Hematopoietic multipotent progenitor cell (in vitro differentiated cells): ENCODE data around the gene VPS16. TPM values are rescaled to one million over a fixed set of nuclear protein-coding genes. Genes with fewer than 3 reads are reported as not detected.
"Not testable (repeated sequence)": the region's sequence is repeated elsewhere in the genome, so short reads cannot be mapped to it uniquely, and the experiment has no call there.

Source experiments
- DNase-seq, 3 donors: peaks; one replicate each; pipeline ENCODE4 v3.0.0-alpha.2; 2011 to 2015; ENCODE audit warnings: low read depth in 2 of 3, low spot score in 2 of 3
- total RNA-seq: library from RNA; depleted of rRNA; stranded (reverse); fragments of >200 nt; gene quantifications from one replicate; pipeline ENCODE4 v1.2.3, GENCODE V29; 2012

The VPS16 gene
- total RNA-seq, 1 donor: 58.2 TPM

DNA sequence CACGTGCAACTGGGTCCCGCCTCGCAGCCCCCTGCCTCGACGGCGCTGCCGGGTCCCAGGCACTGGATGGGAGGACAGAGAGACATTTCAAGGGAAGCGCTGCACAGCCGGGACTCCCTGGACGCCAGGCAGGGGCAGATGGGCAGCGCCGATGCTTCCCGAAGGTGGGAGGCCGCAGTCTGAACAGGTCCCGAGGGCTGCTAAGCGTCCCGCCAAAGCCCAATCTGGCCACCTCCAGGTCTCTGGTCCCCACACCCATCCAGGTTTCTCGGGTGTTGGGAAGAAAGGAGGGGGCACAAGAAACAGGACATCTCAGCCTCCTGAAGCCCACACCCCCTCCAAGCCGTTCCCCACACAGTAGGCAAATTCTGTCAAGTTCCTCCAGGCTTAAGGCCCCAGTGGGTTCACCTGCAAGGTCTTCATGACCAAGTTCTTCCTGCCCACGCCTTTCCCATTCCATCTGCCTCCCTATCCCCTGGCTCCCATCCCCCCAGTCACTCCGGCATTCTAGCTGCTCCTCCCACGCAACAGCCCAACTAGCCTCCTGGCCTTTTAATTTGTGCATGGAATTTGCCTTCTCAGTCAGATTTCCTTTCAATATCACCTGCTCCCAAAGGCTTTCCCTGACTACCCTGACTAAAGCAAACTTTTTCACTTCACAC lies 34.7 kb upstream of the VPS16 start:
- no peak for DNase-seq

- no peak for DNase-seq
These were observed 34.2 kb upstream of the VPS16 start for GRCh38 chr20:2806351-2806701.

DNA sequence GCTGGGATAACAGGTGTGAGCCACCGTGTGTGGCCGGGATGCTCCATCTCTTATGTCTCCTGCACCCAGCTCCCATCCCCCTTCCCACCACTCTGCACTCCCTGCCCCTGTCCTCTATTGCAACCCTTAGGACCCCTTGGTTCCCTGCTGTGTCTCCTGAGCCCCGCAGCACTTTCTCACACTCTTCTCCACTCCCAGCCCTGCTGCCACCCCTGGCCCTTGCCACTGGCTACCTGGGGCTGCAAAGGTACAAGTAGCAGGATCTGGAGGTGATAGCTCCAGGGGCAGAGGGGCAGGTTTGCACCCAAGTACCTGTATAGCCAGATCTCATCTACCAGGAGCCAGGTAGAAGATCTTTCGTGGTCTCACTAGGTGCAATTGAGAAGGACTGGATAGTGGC lies 33.5 kb upstream of the VPS16 start:
- DNase-seq: no peak

DNA sequence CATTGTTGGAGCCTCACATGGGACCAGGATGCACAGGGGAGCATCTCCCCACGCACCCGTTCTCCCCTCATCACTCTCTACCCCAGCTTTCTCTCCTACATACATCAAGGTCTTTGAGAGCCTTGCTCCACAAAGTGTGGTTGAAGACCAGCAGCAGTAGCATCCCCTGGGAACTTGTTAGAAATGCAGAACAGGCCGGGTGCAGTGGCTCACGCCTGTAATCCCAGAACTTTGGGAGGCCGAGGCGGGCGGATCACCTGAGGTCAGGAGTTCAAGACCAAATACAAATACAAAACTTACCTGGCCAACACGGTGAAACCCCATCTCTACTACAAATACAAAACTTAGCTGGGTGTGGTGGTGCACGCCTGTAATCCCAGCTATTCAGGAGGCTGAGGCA lies 32.6 kb upstream of the VPS16 start:
- not testable (repeated sequence) for DNase-seq

GRCh38 chr20:2809690-2810089 lies 30.9 kb upstream of the VPS16 start:
- no peak for DNase-seq

DNA sequence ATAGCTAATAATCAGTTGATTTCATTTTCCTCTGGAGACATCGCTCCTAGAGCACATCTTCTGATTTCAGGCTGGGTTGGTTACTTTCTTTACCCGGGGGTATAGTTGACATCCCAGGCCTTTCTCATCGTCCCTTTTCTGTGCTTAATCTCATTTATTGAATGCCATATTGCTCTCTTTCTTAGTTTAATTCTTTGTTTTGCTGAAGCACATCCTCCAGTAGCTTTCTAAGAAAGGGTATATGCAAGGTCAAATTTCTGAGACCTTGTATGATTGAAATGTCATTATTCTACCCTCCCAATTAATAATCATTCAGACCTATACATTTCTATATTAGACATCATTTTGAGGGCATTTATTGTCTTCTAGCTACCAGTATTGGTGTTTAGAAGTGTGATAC lies 28.4 kb upstream of the VPS16 start:
- no peak for DNase-seq

DNA sequence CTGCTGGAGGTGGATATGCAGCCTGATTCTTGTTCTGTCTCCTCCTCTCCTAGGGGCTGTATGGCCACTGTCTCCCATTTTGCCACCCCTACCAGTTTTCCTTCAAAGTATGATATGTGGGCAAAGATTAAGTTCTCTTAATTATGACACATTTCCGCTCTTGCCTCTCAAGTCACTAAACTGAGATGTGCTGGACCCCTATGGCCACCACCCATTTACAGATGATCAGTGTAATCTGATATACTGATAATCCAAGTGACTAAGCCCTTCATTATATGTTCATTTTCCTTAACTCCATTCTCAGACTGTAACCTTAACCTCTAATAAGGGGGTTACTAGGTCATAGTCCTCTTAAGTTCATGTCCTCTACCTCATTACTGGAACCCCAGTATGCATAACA lies 26.5 kb upstream of the VPS16 start:
- DNase-seq: no peak

DNA sequence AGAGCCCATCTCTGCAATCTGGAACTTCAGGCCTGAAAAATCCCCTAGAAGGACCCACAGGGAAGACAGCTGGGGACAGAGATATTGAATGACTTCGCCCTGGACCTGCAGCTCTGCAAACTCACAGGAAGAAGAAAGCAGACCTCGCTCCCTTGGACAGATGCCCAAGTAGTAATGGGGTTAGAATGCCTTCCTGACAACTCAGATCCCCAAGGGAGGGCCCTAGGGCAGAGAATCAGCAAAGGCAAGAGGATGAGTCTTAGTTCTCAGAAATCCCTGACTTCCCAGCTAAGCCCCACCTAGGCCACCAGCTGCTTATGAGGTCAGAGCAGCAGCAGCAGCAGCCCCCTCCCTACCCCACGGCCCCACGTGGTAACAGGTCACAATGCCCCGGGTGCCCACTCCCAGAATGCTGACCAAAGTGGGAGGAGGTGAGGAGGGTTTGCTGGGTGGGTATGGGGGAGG lies 25.9 kb upstream of the VPS16 start, which contains the start of gene C20orf141:
Gene C20orf141 (plus strand): TSS at position 401 of the 465 bp plus-strand sequence. CDS start 198 bp downstream, outside the sequence.
- DNase-seq: peak in 2 of 3 donors; percentile 80 to 85

DNA sequence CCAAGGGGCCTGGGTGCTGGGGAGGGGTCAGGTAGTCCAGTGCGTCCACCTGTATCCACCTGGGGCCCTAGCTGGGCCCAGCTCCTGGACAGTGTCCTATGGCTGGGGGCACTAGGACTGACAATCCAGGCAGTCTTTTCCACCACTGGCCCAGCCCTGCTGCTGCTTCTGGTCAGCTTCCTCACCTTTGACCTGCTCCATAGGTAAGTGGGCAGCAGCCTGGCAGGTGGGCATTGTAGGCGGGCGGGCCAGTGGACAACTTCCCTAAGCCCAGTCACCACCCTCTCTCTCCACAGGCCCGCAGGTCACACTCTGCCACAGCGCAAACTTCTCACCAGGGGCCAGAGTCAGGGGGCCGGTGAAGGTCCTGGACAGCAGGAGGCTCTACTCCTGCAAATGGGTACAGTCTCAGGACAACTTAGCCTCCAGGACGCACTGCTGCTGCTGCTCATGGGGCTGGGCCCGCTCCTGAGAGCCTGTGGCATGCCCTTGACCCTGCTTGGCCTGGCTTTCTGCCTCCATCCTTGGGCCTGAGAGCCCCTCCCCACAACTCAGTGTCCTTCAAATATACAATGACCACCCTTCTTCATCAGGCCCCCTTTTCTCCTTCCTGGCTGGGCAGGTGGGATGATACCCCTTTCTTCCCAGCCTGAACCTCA lies 25.2 kb upstream of the VPS16 start:
- DNase-seq: no peak

- no peak for DNase-seq
These were observed 24.4 kb upstream of the VPS16 start, which contains the start of gene TMEM239 for GRCh38 chr20:2816030-2816582. TMEM239 (plus strand) TSS chr20:2816364; CDS start chr20:2816555, 191 bp downstream.

DNA sequence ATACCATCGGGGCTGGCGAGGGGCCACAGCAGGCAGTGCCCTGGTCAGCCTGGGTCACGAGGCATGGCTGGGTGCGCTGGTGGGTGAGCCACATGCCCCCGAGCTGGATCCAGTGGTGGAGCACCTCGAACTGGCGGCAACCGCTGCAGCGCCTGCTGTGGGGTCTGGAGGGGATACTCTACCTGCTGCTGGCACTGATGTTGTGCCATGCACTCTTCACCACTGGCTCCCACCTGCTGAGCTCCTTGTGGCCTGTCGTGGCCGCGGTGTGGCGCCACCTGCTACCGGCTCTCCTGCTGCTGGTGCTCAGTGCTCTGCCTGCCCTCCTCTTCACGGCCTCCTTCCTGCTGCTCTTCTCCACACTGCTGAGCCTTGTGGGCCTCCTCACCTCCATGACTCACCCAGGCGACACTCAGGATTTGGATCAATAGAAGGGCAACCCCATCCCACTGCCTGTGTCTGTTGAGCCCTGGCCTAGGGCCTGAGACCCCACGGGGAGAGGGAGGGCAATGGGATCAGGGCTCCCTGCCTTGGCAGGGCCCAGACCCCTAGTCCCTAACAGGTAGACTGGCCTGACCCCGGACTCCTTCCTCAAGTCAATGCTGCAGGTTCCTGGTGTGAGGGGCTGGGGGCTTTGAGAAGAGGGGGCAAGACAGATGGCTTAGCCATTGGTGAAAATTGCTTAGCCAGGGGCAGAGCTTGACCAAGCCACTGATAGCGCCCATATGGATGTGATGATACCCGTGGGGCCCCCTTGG lies 23.8 kb upstream of the VPS16 start:
- no peak for DNase-seq

DNA sequence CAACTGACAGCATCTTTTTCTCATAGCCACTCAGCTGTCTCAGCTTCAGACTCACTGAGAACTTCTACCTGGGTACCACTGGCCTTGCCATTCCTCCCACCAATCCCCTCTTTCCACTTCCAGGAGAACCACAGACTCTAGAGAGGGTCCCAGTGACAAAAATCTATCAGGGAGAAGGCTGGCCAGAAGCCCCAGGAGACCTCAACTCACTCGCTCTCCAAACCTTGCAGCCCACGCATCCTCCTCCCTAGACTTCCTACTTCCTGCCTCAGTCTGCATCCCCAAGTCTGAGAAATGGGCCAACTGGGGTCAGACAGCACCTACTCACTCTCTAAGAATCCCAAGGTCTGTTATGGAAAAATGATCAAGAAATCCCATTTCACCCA lies 23.2 kb upstream of the VPS16 start:
- DNase-seq: no peak

DNA sequence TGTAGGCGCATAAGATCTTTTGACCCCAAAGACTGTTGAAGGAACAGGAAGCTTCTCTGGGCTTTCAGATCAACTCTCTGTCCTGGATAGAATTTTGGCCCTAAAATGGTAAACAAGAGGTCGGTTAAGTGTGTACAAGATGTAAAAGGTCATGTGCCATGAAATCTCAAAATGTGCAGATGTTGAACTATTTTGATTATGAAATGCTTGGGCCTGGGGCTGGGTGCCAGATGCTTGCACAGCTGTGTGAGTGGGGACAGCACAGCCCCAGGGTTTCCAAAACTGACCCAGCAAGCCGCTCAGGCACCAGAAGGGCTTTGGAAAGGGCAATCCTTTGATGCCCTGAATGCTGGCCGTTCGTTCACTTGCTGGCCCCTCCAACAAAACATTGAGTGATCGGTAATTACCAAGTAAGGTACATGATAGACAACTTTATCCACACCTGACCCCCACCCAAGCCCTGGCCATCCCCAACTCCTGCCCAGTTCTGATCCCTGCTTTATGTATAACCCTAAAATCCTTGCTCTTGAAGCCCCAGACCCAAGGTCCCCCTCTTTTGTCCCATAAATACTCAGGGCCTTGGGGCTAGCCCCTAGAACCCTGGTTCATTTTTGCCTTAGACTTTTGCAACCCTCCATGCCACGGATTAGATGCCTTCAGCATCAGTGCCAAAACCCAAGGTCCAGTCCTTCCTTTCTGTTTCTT lies 22.5 kb upstream of the VPS16 start:
- DNase-seq: no peak

- no peak for DNase-seq
These were observed 20.3 kb upstream of the VPS16 start for GRCh38 chr20:2820084-2820895.

- DNase-seq: peak in 1 of 3 donors; percentile 20
These were observed 19.4 kb upstream of the VPS16 start for GRCh38 chr20:2820896-2821869.

- DNase-seq: peak in 1 of 3 donors; percentile 68
These were observed 18.5 kb upstream of the VPS16 start for GRCh38 chr20:2822073-2822472.

DNA sequence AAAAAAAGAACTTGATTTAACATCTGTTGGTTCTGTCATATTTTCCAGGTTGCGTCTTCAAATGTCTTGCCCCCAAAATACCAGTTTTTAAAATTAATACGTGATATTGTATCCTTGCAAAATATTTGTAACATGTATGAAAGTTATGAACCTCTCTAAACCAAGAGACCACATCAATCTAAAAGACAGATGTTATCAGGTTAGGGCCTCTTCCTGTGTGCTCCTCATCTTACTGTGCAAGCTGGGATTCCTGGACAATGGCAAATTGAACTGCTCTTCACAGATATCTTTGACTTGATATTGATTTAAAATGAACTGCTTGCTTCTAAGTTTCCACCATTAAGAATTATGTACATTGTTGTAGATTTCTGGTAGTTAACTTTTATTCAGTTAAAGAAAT lies 14.8 kb upstream of the VPS16 start:
- no peak for DNase-seq

- no peak for DNase-seq
These were observed 13.9 kb upstream of the VPS16 start for GRCh38 chr20:2826655-2827054.

GRCh38 chr20:2829376-2829775 lies 11.2 kb upstream of the VPS16 start:
- DNase-seq: no peak
